Cardiac fibroblast (primary cell): ENCODE measurements around the gene ST3GAL3.
A peak's percentile ranks its signal among the peaks of the same experiment; 100 is the strongest.
"Not testable (repeated sequence)": the region's sequence is repeated elsewhere in the genome, so short reads cannot be mapped to it uniquely, and the experiment has no call there.

Experiments
- DNase-seq, 2 donors: peaks; one replicate each; pipeline versions ENCODE4 v3.0.0 to v3.0.0-alpha.2; 2010; ENCODE audit warnings: low read depth in 2 of 2
- H3K4me3 ChIP-seq, 2 donors: replicated peaks in 1 of 2; 1 replicate in 1 of 2; 2 replicates in 1 of 2; pipeline ENCODE4 v1.5.1; 2011; ENCODE audit warnings: low read depth in 2 of 2, low read length in 2 of 2, mild to moderate bottlenecking in 2 of 2, moderate library complexity in 1 of 2
- TF ChIP-seq, protein P1 (sequence below): IDR thresholded peaks from one replicate; pipeline ENCODE4 v1.5.1; 2011; ENCODE audit warnings: low read depth, mild to moderate bottlenecking, low read length, inconsistent platforms

ST3GAL3 gene

DNA sequence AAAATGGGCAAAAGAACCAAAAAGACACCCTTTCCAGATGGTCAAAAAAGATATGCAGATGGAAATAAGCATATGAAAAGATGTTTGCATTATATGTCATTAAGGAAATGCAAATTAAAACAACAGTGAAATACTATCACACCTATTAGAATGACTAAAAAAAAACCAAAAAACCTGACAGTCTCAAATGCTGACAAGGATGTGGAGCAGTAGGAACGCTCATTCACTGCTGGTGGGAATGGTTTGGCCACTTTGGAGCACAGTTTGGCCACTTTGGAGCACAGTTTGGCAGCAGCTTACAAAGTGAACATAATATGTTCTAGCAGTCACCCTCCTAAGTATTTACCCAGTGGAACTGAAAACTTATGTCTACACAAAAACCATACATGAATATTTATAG lies 121.2 kb downstream of the ST3GAL3 start:
- no peak overlapping the region for H3K4me3 ChIP-seq
- no peak for DNase-seq
- TF ChIP-seq, protein P1, sequence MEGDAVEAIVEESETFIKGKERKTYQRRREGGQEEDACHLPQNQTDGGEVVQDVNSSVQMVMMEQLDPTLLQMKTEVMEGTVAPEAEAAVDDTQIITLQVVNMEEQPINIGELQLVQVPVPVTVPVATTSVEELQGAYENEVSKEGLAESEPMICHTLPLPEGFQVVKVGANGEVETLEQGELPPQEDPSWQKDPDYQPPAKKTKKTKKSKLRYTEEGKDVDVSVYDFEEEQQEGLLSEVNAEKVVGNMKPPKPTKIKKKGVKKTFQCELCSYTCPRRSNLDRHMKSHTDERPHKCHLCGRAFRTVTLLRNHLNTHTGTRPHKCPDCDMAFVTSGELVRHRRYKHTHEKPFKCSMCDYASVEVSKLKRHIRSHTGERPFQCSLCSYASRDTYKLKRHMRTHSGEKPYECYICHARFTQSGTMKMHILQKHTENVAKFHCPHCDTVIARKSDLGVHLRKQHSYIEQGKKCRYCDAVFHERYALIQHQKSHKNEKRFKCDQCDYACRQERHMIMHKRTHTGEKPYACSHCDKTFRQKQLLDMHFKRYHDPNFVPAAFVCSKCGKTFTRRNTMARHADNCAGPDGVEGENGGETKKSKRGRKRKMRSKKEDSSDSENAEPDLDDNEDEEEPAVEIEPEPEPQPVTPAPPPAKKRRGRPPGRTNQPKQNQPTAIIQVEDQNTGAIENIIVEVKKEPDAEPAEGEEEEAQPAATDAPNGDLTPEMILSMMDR = no peak

- no peak overlapping the region for H3K4me3 ChIP-seq
- DNase-seq = no peak
- TF ChIP-seq, protein P1 = no peak
Measured at GRCh38 chr1:43830802-43831201, 123.5 kb downstream of the ST3GAL3 start.

DNA sequence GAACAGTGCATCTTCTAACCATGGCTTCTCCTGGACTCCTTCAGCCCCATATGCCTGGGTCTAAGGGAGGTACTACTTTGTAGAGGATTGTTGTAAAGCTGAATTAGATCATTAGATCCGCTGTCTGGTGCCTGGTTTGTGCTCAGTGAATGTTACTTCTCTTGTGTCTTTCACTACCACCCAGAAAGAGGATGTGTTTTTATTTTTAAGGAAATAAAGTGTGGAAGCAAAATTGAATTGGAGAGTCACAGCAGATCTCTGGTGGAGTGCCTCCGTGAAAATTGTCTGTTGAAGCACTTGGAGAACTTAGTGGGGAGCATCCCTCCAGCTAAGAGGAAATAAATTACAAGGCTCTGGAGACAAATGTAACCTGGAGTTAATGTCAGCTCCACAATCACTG lies 124.5 kb downstream of the ST3GAL3 start:
- TF ChIP-seq, protein P1 = no peak
- H3K4me3 ChIP-seq = no peak overlapping the region
- no peak for DNase-seq

- no peak for DNase-seq
- no peak overlapping the region for H3K4me3 ChIP-seq
- TF ChIP-seq, protein P1 = no peak
Measured at GRCh38 chr1:43832255-43832654, 124.9 kb downstream of the ST3GAL3 start.

DNA sequence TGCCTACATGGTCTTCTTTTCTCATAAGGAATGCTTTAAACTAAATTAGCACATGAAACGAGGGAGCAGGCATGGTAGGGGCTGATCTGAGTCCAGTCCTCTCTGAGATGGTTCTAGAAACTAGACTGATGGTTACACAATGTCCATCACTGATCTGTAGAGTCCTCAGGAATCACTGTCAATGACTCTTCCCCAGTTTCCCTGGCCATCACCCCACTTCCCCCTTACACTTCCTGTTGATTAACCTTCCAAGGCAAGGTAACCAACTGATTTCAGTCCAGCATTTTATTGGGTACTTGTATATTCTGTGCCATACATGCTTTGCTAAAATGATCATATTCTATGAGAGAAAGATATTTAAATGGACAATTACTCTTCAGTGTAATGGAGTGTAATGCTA lies 125.7 kb downstream of the ST3GAL3 start:
- no peak for DNase-seq
- no peak overlapping the region for H3K4me3 ChIP-seq
- TF ChIP-seq, protein P1 = no peak

- not testable (repeated sequence) for H3K4me3 ChIP-seq
Measured at GRCh38 chr1:43833902-43834279, 126.6 kb downstream of the ST3GAL3 start.

DNA sequence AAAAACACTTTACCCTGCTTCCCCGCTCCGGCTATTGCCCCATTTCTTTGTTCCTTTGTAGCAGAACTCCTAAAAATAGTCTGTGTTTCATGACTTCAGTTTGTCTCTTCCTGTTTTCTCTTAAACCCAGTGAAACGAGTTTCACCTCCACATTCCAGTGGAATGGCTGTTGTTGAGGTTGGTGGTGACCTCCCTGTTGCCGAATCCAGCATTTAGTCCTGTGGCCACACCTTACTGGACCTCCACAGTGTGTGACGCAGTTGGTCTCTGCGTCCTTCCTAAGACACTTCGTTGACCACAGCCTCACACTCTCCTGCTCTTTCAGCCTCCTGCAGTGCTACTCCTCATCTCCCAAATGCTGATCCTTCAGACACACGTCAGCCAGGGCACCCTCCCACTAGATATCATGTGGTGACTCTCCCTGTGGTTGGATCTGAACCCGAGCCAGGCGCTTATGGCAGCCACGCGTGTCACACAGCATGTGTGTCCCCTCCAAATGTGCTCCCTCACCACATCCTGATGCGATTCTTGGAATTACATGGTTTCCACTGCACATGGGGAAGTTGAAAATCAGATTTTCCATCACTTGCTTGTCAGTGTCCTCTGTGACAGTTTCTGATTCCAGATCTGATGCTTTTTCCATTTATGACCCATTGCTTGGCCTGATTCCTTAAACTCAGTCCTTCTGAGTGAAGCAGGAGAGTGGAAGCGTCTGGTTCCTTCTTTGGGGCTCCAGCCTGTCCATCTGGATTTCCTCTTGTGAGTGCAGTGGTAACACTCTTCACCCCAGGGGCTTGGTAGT lies 127.1 kb downstream of the ST3GAL3 start:
- no peak overlapping the region for H3K4me3 ChIP-seq
- DNase-seq = peak; percentile 49 to 72
- TF ChIP-seq, protein P1 = no peak

More at GRCh38 chr1:43833902-43834279, 126.6 kb downstream of the ST3GAL3 start:
- DNase-seq = not testable (repeated sequence)
